Heart left ventricle (tissue), 13 donors: Measurements from ENCODE around the gene CNBD2.

Experiments used
- CTCF ChIP-seq, 12 donors: fragments of 200-600 bp; sonication (generic) in 4 of 12; IDR thresholded peaks; one replicate each; pipeline versions ENCODE4 v1.5.0 to v1.8.0; 2018 to 2022; ENCODE audit warnings: antibody characterized with exemption in 12 of 12, mild to moderate bottlenecking in 5 of 12
- POLR2A ChIP-seq, 2 donors: fragments of 450-650 bp; IDR thresholded peaks; one replicate each; pipeline ENCODE4 v1.6.1; 2017; ENCODE audit warnings: antibody characterized with exemption in 2 of 2, mild to moderate bottlenecking in 2 of 2, moderate library complexity in 2 of 2
- donor health status: ischemic (EF 13 %, LVEDD 7.1; RV severe dilation, severe dysfunction).
- donor health status: DM: no; HTN: yes; CAD: no.
- donor health status: DM: no; HTN: no; CAD: no.
- donor health status: ischemic (EF 25% LVEDD 6.9; RV normal size, moderate dysfunction).
- donor health status: ischemic (EF 25% LVEDD 5.7; RV mildly dilated, moderate dysfunction).
- donor health status: ischemic (EF 35%, LVEDD 5.7; RV mildly dilated, moderate dysfunction).
- donor health status: nonischemic (EF 11% LVEDD 7.7; RV severe dilation, severe dysfunction).
- donor health status: DM: yes; HTN: yes; CAD: no.
- donor health status: PGD.
- donor health status: ischemic (EF 29% LVEDD 5.4; RV normal size, mild dysfunction).
- donor health status: nonischemic (EF 23%, LVEDD 6.1; RV moderate dilation, normal function).

- TF ChIP-seq CTCF (IDR thresholded peaks at IDR 0.05) (no peak), POLR2A (IDR thresholded peaks at IDR 0.05) (no peak)
Observed at GRCh38 chr20:35929301-35929700, 39.1 kb upstream of the CNBD2 start.
